H1 (cell line): ENCODE data around the gene UBXN1. TPM values are rescaled to one million over a fixed set of nuclear protein-coding genes. Genes with fewer than 3 reads are reported as not detected.

Experiments
- BCL11A ChIP-seq, 2 experiments: IDR thresholded peaks; one replicate each; pipeline ENCODE4 v1.6.1; 2011; ENCODE audit warnings: low read depth in 2 of 2, low read length in 2 of 2, mild to moderate bottlenecking in 2 of 2
- TAF7 ChIP-seq: optimal IDR thresholded peaks from 2 replicates; pipeline ENCODE3; 2011; ENCODE audit warnings: low read depth, mild to moderate bottlenecking, inconsistent platforms, low read length, moderate library complexity, borderline replicate concordance
- TEAD4 ChIP-seq: IDR thresholded peaks from 2 replicates; pipeline ENCODE4 v1.6.1; 2012; ENCODE audit warnings: low read depth, low read length, inconsistent platforms, mixed read lengths
- polyA plus RNA-seq, 7 experiments: library from polyadenylated mRNA; depleted of rRNA in 3 of 7; stranded (reverse) in 5 of 7; unstranded in 2 of 7; fragments of >200 nt in 5 of 7; fragments of 200-250 nt in 2 of 7; gene quantifications; 1 replicate in 5 of 7; 2 replicates in 1 of 7; 4 replicates in 1 of 7; pipeline versions ENCODE4 v1.2.1 to v1.2.3, GENCODE V29; 2011 to 2013; ENCODE audit warnings: missing spikeins in 2 of 7, mixed read lengths in 2 of 7
- total RNA-seq: library from RNA; stranded (reverse); fragmentation: NEBNext Ultra II Directional; extraction: Animal tissue kit (Norgen Biotek cat#: 25700); gene quantifications from 2 replicates; pipeline ENCODE4 v1.2.1, GENCODE V29; 2021

UBXN1 gene
- total and polyA plus RNA-seq, 2 of the 8 experiments (the other 6 are each of a cell fraction or from before 2014, with no cell fraction given), result 78.6 to 114 TPM

DNA sequence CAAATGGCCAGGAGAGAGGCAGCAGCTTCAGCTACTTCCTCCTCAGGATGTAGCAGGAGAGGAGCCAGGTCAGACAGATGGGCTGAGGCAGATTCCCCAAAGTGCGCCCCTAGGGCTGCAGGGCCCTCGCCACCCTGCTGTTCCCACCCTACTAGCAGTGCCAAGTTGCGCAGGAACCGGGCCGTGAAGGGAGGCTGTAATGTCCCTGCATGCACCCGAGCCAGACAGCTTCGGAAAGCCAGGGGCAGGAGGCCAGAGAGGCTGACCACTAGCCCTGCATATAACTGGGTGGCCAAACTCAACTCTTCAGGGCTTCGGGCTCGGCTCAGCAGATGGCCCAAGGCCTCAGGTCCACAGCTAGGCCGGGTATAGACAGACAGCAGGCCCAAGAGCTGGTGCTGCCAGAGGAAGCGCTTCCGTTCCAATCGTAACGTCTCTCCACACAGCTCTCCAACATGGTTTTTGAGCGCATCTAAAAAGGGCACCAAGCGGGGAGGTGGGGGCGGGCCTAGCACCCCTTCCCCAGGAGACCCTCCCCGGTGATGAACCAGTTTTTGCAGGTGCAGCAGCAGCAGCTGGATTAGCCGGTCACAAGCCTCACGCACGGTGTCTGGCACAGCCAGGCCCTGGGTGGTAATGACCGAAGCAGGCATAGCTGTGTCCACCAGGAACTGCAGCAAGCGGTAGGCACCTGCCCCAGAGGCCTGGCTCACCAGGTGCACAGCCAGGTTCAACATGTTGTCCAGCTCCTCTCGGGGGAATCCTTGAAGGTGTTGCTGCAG, 30.5 kb downstream of the UBXN1 start (continued):
- no peak for TF ChIP-seq TAF7
- no peak for TF ChIP-seq BCL11A (IDR thresholded peaks at IDR 0.05; ENCODE audit: low read depth in 2 of 2, low read length in 2 of 2)
- TF ChIP-seq TEAD4, result no peak
